GM19397 (cell line): ENCODE data around the gene UGT1A4.

ENCODE experiments used
- ATAC-seq: cut with Tn5 transposase; IDR thresholded peaks from one replicate; pipeline ENCODE4 v1.9.1; 2021; ENCODE audit warnings: mild to moderate bottlenecking, moderate library complexity; ENCODE audit not compliant: unreplicated experiment

UGT1A4 gene

GRCh38 chr2:233779722-233780121 lies 61.2 kb downstream of the UGT1A4 start:
- no peak for ATAC-seq

- no peak for ATAC-seq
These were observed 62.2 kb downstream of the UGT1A4 start for GRCh38 chr2:233780771-233781170.

- no peak for ATAC-seq
These were observed 71.0 kb downstream of the UGT1A4 start for GRCh38 chr2:233789554-233789953.

- ATAC-seq, result no peak
These were observed 72.8 kb downstream of the UGT1A4 start for GRCh38 chr2:233791151-233791882.

- no peak for ATAC-seq
These were observed 73.4 kb downstream of the UGT1A4 start for GRCh38 chr2:233791883-233792329.

- ATAC-seq, result no peak
These were observed 74.2 kb downstream of the UGT1A4 start for GRCh38 chr2:233792720-233793119.

GRCh38 chr2:233793465-233794127 lies 75.1 kb downstream of the UGT1A4 start:
- no peak for ATAC-seq

- no peak for ATAC-seq
These were observed 75.7 kb downstream of the UGT1A4 start for GRCh38 chr2:233794128-233794658.

- ATAC-seq, result no peak
These were observed 77.2 kb downstream of the UGT1A4 start for GRCh38 chr2:233795735-233796171.

- no peak for ATAC-seq
These were observed 77.7 kb downstream of the UGT1A4 start for GRCh38 chr2:233796254-233796653.

GRCh38 chr2:233798335-233799086 lies 80.0 kb downstream of the UGT1A4 start:
- no peak for ATAC-seq

- ATAC-seq, result no peak
These were observed 80.6 kb downstream of the UGT1A4 start for GRCh38 chr2:233799087-233799665.

- ATAC-seq, result no peak
These were observed 81.2 kb downstream of the UGT1A4 start for GRCh38 chr2:233799716-233800115.

GRCh38 chr2:233800208-233800607 lies 81.7 kb downstream of the UGT1A4 start:
- no peak for ATAC-seq

- ATAC-seq, result no peak
These were observed 83.0 kb downstream of the UGT1A4 start for GRCh38 chr2:233801357-233802131.

- ATAC-seq, result no peak
These were observed 83.7 kb downstream of the UGT1A4 start for GRCh38 chr2:233802132-233802815.

GRCh38 chr2:233803292-233803911 lies 84.9 kb downstream of the UGT1A4 start:
- ATAC-seq, result no peak

GRCh38 chr2:233803994-233804393 lies 85.5 kb downstream of the UGT1A4 start:
- ATAC-seq, result no peak

GRCh38 chr2:233807215-233807865 lies 88.8 kb downstream of the UGT1A4 start:
- no peak for ATAC-seq
